ENCODE measurements around the gene THADA.

The THADA gene

DNA sequence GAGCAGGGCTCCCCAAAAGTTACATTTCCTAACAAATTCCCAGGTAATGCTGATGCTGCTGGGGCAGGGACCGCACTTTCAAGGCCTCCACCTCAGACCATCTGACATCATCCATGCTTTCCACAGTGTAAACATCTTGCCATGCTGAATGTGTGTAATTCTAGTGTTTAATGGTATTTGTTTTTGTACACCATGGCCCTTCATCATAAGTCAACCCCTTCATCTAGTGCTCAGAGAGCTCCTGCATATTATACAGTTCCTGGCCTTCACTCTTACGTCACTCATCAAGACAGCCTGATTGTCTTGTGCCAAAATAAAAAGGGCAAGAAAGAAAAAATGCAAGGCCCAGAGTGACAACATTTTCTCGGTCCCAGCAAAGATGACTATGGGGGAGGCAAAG, 291.9 kb downstream of the THADA start (continued):
- TF ChIP-seq ZNF169 (tag by site-specific recombination; IDR thresholded peaks at IDR 0.05) = no peak
- TF ChIP-seq ZNF184 (tag by site-specific recombination; IDR thresholded peaks at IDR 0.05) = 0 out of 2 replicates have a peak, but pooled peaks have one; percentile 25
- TF ChIP-seq ZNF600 (tag by site-specific recombination; IDR thresholded peaks at IDR 0.05) = 0 out of 2 replicates have a peak, but pooled peaks have one; percentile 18
- TF ChIP-seq ZSCAN30 (tag by site-specific recombination; IDR thresholded peaks at IDR 0.05) = no peak
- no peak for TF ChIP-seq ZNF585B (tag by site-specific recombination; IDR thresholded peaks at IDR 0.05)
- TF ChIP-seq OVOL3 (tag by site-specific recombination; IDR thresholded peaks at IDR 0.05) = no peak
- TF ChIP-seq MZF1 (tag by site-specific recombination; IDR thresholded peaks at IDR 0.05; ENCODE audit: borderline replicate concordance) = no peak
- no peak for TF ChIP-seq ZNF624 (tag by site-specific recombination; IDR thresholded peaks at IDR 0.05)
- TF ChIP-seq ZNF707 (tag by site-specific recombination; IDR thresholded peaks at IDR 0.05) = no peak
- no peak for TF ChIP-seq SP2 (tag by site-specific recombination; IDR thresholded peaks at IDR 0.05)
- no peak for TF ChIP-seq ZNF362 (tag by site-specific recombination; IDR thresholded peaks at IDR 0.05)
- TF ChIP-seq ZNF544 (tag by site-specific recombination; IDR thresholded peaks at IDR 0.05) = no peak

DNA sequence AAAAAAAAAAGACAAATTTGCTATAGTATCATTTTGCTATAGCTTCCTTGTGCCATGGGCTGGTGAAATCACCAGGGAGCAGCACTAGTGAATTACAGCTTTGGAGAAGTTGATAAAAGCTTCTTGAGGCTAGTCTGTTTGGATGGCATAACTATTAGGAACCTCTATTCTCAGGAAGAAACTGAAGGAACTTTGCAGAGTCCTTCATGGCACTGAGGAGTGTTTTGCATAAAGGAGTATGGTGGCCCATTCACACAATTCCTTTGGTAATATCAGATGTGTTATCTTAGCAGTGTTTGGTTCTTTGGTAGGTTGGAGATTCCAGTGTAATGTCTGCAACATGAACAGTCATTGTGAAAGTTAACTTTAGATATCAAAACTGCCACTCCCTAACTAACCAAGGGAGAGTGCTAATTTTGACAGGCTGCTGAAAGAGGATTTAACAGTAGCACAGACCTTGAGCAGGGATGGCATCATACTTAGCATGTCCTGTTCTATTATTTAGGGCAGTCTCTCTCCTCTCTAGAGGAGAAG, 292.8 kb downstream of the THADA start:
- Histone ChIP-seq H3K9me3 (ENCODE audit: control insufficient read depth, insufficient read depth, low read depth, low read length) (no peaks in the 10 kb centered on the region), H3K36me3 (ENCODE audit: control insufficient read depth in 2 of 2, insufficient read depth in 1 of 2, low read length in 2 of 2) (no peaks in the 10 kb centered on the region), H3K4me3 (ENCODE audit: low read depth, low read length) (no peak overlapping the region), H3K4me1 (ENCODE audit: control insufficient read depth, insufficient read depth, low read length) (peaks cover 17% of the 10 kb centered on the region), H3K27ac (ENCODE audit: extremely low read depth, low read depth, low read length) (no peak overlapping the region)
- POLR2A ChIA-PET = no interaction called here
- CTCF ChIA-PET = interaction anchor here (0.6 kb wide), 1 partner anchor 306 kb away, joined by 5 read pairs; no protein-coding TSS in a partner anchor
- TF ChIP-seq, protein P1, sequence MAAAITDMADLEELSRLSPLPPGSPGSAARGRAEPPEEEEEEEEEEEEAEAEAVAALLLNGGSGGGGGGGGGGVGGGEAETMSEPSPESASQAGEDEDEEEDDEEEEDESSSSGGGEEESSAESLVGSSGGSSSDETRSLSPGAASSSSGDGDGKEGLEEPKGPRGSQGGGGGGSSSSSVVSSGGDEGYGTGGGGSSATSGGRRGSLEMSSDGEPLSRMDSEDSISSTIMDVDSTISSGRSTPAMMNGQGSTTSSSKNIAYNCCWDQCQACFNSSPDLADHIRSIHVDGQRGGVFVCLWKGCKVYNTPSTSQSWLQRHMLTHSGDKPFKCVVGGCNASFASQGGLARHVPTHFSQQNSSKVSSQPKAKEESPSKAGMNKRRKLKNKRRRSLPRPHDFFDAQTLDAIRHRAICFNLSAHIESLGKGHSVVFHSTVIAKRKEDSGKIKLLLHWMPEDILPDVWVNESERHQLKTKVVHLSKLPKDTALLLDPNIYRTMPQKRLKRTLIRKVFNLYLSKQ (tag by site-specific recombination; IDR thresholded peaks at IDR 0.05; ENCODE audit: borderline replicate concordance) = no peak
- TF ChIP-seq ZBTB6 (tag by site-specific recombination; IDR thresholded peaks at IDR 0.05) = no peak
- no peak for TF ChIP-seq ZNF664 (tag by site-specific recombination; IDR thresholded peaks at IDR 0.05)
- TF ChIP-seq GLI4 (tag by site-specific recombination; IDR thresholded peaks at IDR 0.05) = no peak
- TF ChIP-seq, protein P2, sequence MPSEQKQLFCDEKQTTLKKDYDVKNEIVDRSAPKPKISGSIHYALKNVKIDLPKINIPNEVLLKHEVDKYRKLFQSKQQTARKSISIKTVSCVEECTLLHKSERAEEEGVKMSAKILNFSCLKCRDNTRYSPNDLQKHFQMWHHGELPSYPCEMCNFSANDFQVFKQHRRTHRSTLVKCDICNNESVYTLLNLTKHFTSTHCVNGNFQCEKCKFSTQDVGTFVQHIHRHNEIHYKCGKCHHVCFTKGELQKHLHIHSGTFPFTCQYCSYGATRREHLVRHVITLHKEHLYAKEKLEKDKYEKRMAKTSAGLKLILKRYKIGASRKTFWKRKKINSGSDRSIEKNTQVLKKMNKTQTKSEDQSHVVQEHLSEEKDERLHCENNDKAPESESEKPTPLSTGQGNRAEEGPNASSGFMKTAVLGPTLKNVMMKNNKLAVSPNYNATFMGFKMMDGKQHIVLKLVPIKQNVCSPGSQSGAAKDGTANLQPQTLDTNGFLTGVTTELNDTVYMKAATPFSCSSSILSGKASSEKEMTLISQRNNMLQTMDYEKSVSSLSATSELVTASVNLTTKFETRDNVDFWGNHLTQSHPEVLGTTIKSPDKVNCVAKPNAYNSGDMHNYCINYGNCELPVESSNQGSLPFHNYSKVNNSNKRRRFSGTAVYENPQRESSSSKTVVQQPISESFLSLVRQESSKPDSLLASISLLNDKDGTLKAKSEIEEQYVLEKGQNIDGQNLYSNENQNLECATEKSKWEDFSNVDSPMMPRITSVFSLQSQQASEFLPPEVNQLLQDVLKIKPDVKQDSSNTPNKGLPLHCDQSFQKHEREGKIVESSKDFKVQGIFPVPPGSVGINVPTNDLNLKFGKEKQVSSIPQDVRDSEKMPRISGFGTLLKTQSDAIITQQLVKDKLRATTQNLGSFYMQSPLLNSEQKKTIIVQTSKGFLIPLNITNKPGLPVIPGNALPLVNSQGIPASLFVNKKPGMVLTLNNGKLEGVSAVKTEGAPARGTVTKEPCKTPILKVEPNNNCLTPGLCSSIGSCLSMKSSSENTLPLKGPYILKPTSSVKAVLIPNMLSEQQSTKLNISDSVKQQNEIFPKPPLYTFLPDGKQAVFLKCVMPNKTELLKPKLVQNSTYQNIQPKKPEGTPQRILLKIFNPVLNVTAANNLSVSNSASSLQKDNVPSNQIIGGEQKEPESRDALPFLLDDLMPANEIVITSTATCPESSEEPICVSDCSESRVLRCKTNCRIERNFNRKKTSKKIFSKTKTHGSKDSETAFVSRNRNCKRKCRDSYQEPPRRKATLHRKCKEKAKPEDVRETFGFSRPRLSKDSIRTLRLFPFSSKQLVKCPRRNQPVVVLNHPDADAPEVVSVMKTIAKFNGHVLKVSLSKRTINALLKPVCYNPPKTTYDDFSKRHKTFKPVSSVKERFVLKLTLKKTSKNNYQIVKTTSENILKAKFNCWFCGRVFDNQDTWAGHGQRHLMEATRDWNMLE (tag by site-specific recombination; conservative IDR thresholded peaks at IDR 0.05; ENCODE audit: low read depth) = no peak
- no peak for TF ChIP-seq ZFP3 (tag by site-specific recombination; IDR thresholded peaks at IDR 0.05; ENCODE audit: low read depth)
- no peak for TF ChIP-seq ZNF544 (tag by site-specific recombination; IDR thresholded peaks at IDR 0.05)
- TF ChIP-seq ZNF335 (tag by site-specific recombination; conservative IDR thresholded peaks at IDR 0.05) = no peak
- no peak for TF ChIP-seq ZNF23 (tag by site-specific recombination; IDR thresholded peaks at IDR 0.05; ENCODE audit: borderline replicate concordance)
- no peak for TF ChIP-seq TSHZ1 (tag by site-specific recombination; IDR thresholded peaks at IDR 0.05; ENCODE audit: borderline replicate concordance)
- no peak for TF ChIP-seq SALL2 (tag by site-specific recombination; IDR thresholded peaks at IDR 0.05; ENCODE audit: borderline replicate concordance)
- no peak for TF ChIP-seq TRIM28 (IDR thresholded peaks at IDR 0.05; ENCODE audit: borderline replicate concordance, low read length)
- TF ChIP-seq GLIS2 (tag by site-specific recombination; IDR thresholded peaks at IDR 0.05) = no peak
- TF ChIP-seq ZNF138 (tag by site-specific recombination; IDR thresholded peaks at IDR 0.05; ENCODE audit: borderline replicate concordance) = no peak
- no peak for TF ChIP-seq YY2 (tag by site-specific recombination; IDR thresholded peaks at IDR 0.05)

All from HEK293 (cell line).